ENCODE data around the gene EFEMP1.

DNA sequence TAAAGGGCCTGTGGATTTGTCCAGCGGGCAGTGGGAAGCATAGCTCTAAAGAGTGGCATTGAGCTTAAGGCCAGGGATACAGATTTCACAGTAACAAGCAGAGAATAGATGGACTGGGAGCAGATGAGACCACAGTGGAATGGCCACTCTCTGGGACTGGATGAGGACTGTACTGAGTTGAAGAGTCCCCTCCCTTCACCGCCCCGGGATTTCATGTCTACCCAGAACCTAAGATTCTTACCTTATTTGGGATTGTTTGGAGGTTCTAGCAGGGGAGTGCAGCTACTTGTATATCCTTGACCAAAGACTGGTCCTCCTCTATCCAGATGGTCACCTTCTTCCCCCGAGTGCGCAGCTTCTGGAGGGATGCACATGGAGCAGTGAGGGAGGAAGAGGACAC, 28.0 kb upstream of the EFEMP1 start:
- TF ChIP-seq, protein P1, sequence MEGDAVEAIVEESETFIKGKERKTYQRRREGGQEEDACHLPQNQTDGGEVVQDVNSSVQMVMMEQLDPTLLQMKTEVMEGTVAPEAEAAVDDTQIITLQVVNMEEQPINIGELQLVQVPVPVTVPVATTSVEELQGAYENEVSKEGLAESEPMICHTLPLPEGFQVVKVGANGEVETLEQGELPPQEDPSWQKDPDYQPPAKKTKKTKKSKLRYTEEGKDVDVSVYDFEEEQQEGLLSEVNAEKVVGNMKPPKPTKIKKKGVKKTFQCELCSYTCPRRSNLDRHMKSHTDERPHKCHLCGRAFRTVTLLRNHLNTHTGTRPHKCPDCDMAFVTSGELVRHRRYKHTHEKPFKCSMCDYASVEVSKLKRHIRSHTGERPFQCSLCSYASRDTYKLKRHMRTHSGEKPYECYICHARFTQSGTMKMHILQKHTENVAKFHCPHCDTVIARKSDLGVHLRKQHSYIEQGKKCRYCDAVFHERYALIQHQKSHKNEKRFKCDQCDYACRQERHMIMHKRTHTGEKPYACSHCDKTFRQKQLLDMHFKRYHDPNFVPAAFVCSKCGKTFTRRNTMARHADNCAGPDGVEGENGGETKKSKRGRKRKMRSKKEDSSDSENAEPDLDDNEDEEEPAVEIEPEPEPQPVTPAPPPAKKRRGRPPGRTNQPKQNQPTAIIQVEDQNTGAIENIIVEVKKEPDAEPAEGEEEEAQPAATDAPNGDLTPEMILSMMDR (IDR thresholded peaks at IDR 0.05; ENCODE audit: borderline replicate concordance, extremely low read depth, low read length, poor library complexity, severe bottlenecking), result no peak
- TF ChIP-seq EZH2 (IDR thresholded peaks at IDR 0.05; ENCODE audit: borderline replicate concordance, low read depth, low read length, severe bottlenecking), result no peak

Data from DND-41 (cell line).